HEK293 (cell line): ENCODE data around the gene ZFP57.

ENCODE experiments used
- SALL2 ChIP-seq: fragments of 450-650 bp; formaldehyde crosslinking; IDR thresholded peaks from 2 replicates; pipeline ENCODE4 v1.5.0; 2017; ENCODE audit warnings: missing biosample characterization, mild to moderate bottlenecking, missing genetic modification characterization, borderline replicate concordance
- SP2 ChIP-seq: fragments of 450-650 bp; formaldehyde crosslinking; IDR thresholded peaks from 2 replicates; pipeline ENCODE4 v1.5.1; 2016; ENCODE audit warnings: missing biosample characterization, missing genetic modification characterization
- ZNF530 ChIP-seq: fragments of 450-650 bp; formaldehyde crosslinking; IDR thresholded peaks from 2 replicates; pipeline ENCODE4 v1.5.1; 2016; ENCODE audit warnings: low read depth, missing biosample characterization, missing genetic modification characterization
- ZNF639 ChIP-seq: fragments of 450-650 bp; formaldehyde crosslinking; IDR thresholded peaks from 2 replicates; pipeline ENCODE4 v1.5.1; 2016; ENCODE audit warnings: missing biosample characterization, missing genetic modification characterization

- no peak for TF ChIP-seq ZNF530
- no peak for TF ChIP-seq ZNF639 (tag by site-specific recombination)
- TF ChIP-seq SP2 (tag by site-specific recombination) = no peak
- TF ChIP-seq SALL2 (tag by site-specific recombination) = no peak
These were observed 53.8 kb downstream of the ZFP57 start for GRCh38 chr6:29626948-29627754.
